IMR-90 (cell line): ENCODE measurements around the gene MRPL28. TPM values are rescaled to one million over a fixed set of nuclear protein-coding genes. Genes with fewer than 3 reads are reported as not detected.
A peak's percentile ranks its signal among the peaks of the same experiment; 100 is the strongest.

Experiments
- ATAC-seq: fragments of 200-7000 bp; cut with Tn5 transposase; 2 replicates; pipeline ENCODE4 v1.9.1; 2020; ENCODE audit warnings: low read depth, mild to moderate bottlenecking, moderate library complexity
- BruUV-seq: library from RNA; stranded (reverse); fragments of 400-500 nt; replicated peaks from 2 replicates; lab custom pipeline; 2021; lab: Mats Ljungman, UMichigan
- CTCF ChIA-PET: fragments of 300-600 bp; formaldehyde crosslinking; extraction: SDS; loops from one replicate; lab custom pipeline; 2021; ENCODE audit warnings: antibody characterized with exemption; lab: Yijun Ruan, JAX
- POLR2A ChIA-PET: fragments of 300-600 bp; sonication (Branson Sonifier 250); formaldehyde crosslinking; loops from one replicate; lab custom pipeline; 2022; ENCODE audit warnings: antibody characterized with exemption; ENCODE audit not compliant: unreplicated experiment; lab: Charles Lee
- DNase-seq: peaks from one replicate; pipeline ENCODE4 v3.0.0; 2013
- H2AFZ ChIP-seq: replicated peaks from 2 replicates; pipeline ENCODE3; 2013; ENCODE audit warnings: low read length, mild to moderate bottlenecking; ENCODE audit not compliant: poor library complexity
- H2AK5ac ChIP-seq: 2 replicates; pipeline ENCODE4 v1.6.1; 2013; ENCODE audit warnings: low read depth, low read length, inconsistent platforms
- H2AK9ac ChIP-seq: replicated peaks from 2 replicates; pipeline ENCODE3; 2013; ENCODE audit warnings: mild to moderate bottlenecking, low read depth, low read length, moderate library complexity; ENCODE audit not compliant: poor library complexity
- H2BK120ac ChIP-seq: 2 replicates; pipeline ENCODE4 v1.6.1; 2013; ENCODE audit warnings: low read depth, low read length, inconsistent platforms
- H2BK15ac ChIP-seq: 3 replicates; pipeline ENCODE4 v1.6.1; 2013; ENCODE audit warnings: low read depth, low read length, inconsistent platforms
- H2BK20ac ChIP-seq: 2 replicates; pipeline ENCODE4 v1.6.1; 2013; ENCODE audit warnings: low read depth, mild to moderate bottlenecking, inconsistent platforms, low read length, moderate library complexity
- H2BK5ac ChIP-seq: 2 replicates; pipeline ENCODE4 v1.6.1; 2013; ENCODE audit warnings: mild to moderate bottlenecking, low read depth, low read length, inconsistent platforms; ENCODE audit not compliant: poor library complexity, severe bottlenecking
- H3K14ac ChIP-seq: replicated peaks from 2 replicates; pipeline ENCODE4 v1.6.1; 2013; ENCODE audit warnings: low read depth, low read length, inconsistent platforms
- H3K18ac ChIP-seq: 2 replicates; pipeline ENCODE4 v1.6.1; 2013; ENCODE audit warnings: low read depth, low read length, control low read depth
- H3K23ac ChIP-seq: 2 replicates; pipeline ENCODE4 v1.6.1; 2013; ENCODE audit warnings: low read depth, low read length, inconsistent platforms
- H3K27ac ChIP-seq: 2 replicates; pipeline ENCODE4 v1.5.1; 2013; ENCODE audit warnings: mild to moderate bottlenecking, control low read depth, low read length; ENCODE audit not compliant: insufficient read depth
- H3K27me3 ChIP-seq: 2 replicates; pipeline ENCODE4 v1.6.1; 2013; ENCODE audit warnings: low read length; ENCODE audit not compliant: control insufficient read depth, insufficient read depth
- H3K36me3 ChIP-seq: 2 replicates; pipeline ENCODE4 v1.6.1; 2013; ENCODE audit warnings: low read length, mixed read lengths; ENCODE audit not compliant: control insufficient read depth, insufficient read depth
- H3K4ac ChIP-seq: 2 replicates; pipeline ENCODE4 v1.6.1; 2013; ENCODE audit warnings: low read depth, low read length, inconsistent platforms
- H3K4me1 ChIP-seq: 2 replicates; pipeline ENCODE4 v1.6.1; 2013; ENCODE audit warnings: low read length, mixed read lengths; ENCODE audit not compliant: control insufficient read depth, insufficient read depth
- H3K4me2 ChIP-seq: 2 replicates; pipeline ENCODE4 v1.6.1; 2013; ENCODE audit warnings: low read depth, mild to moderate bottlenecking, control low read depth, low read length, moderate library complexity
- H3K4me3 ChIP-seq: 2 replicates; pipeline ENCODE4 v1.5.1; 2013; ENCODE audit warnings: low read depth, mild to moderate bottlenecking, control low read depth, low read length, moderate library complexity; ENCODE audit not compliant: insufficient read depth
- H3K56ac ChIP-seq: 2 replicates; pipeline ENCODE4 v1.6.1; 2013; ENCODE audit warnings: low read length, inconsistent platforms; ENCODE audit not compliant: insufficient read depth; ENCODE audit errors: extremely low read depth
- H3K79me1 ChIP-seq, 2 experiments: 2 replicates each; pipeline ENCODE4 v1.6.1; 2013; ENCODE audit warnings: low read length in 2 of 2, inconsistent platforms in 1 of 2, low read depth in 1 of 2
- H3K9ac ChIP-seq: 2 replicates; pipeline ENCODE4 v1.6.1; 2013; ENCODE audit warnings: low read depth, low read length, control low read depth
- H3K9me1 ChIP-seq: 2 replicates; pipeline ENCODE4 v1.6.1; 2013; ENCODE audit warnings: low read length, inconsistent platforms; ENCODE audit not compliant: insufficient read depth
- H3K9me3 ChIP-seq: 2 replicates; pipeline ENCODE4 v1.6.1; 2013; ENCODE audit warnings: low read length; ENCODE audit not compliant: control insufficient read depth, insufficient read depth
- H4K20me1 ChIP-seq: 2 replicates; pipeline ENCODE4 v1.6.1; 2013; ENCODE audit warnings: low read length, inconsistent platforms; ENCODE audit not compliant: insufficient read depth
- H4K5ac ChIP-seq: 2 replicates; pipeline ENCODE4 v1.6.1; 2013; ENCODE audit warnings: mild to moderate bottlenecking, low read depth, low read length, control low read depth
- H4K8ac ChIP-seq, 2 experiments: 2 replicates each; pipeline ENCODE4 v1.6.1; 2013; ENCODE audit warnings: low read depth in 2 of 2, low read length in 2 of 2, control low read depth in 1 of 2, inconsistent platforms in 1 of 2
- H4K91ac ChIP-seq: 2 replicates; pipeline ENCODE4 v1.6.1; 2013; ENCODE audit warnings: low read depth, low read length, inconsistent platforms; ENCODE audit not compliant: insufficient read depth
- BHLHE40 ChIP-seq: fragments of 150-350 bp; IDR thresholded peaks from 2 replicates; pipeline ENCODE4 v1.6.1; 2016; ENCODE audit warnings: mild to moderate bottlenecking, low read depth, low read length
- CEBPB ChIP-seq: IDR thresholded peaks from 2 replicates; pipeline ENCODE4 v1.6.1; 2012; ENCODE audit warnings: low read depth, low read length, improper control_type of control experiment
- CHD1 ChIP-seq: IDR thresholded peaks from 2 replicates; pipeline ENCODE4 v1.6.1; 2012; ENCODE audit warnings: low read depth, low read length, improper control_type of control experiment
- FOS ChIP-seq: fragments of 150-350 bp; IDR thresholded peaks from 2 replicates; pipeline ENCODE4 v1.6.1; 2016; ENCODE audit warnings: low read depth, low read length
- MAFK ChIP-seq: IDR thresholded peaks from 2 replicates; pipeline ENCODE4 v1.6.1; 2012; ENCODE audit warnings: low read depth, low read length, improper control_type of control experiment
- MAZ ChIP-seq: IDR thresholded peaks from 2 replicates; pipeline ENCODE4 v1.6.1; 2012; ENCODE audit warnings: low read depth, mild to moderate bottlenecking, low read length, improper control_type of control experiment, moderate library complexity, borderline replicate concordance
- MXI1 ChIP-seq: IDR thresholded peaks from 2 replicates; pipeline ENCODE4 v1.6.1; 2012; ENCODE audit warnings: low read depth, mild to moderate bottlenecking, low read length, moderate library complexity, borderline replicate concordance
- NFE2L2 ChIP-seq: fragments of 150-350 bp; IDR thresholded peaks from 2 replicates; pipeline ENCODE4 v1.6.1; 2016; ENCODE audit warnings: low read depth, mild to moderate bottlenecking, low read length
- POLR2A ChIP-seq: IDR thresholded peaks from 2 replicates; pipeline ENCODE4 v1.6.1; 2012; ENCODE audit warnings: mild to moderate bottlenecking, low read depth, low read length
- RCOR1 ChIP-seq: IDR thresholded peaks from 2 replicates; pipeline ENCODE4 v1.6.1; 2012; ENCODE audit warnings: mild to moderate bottlenecking, low read length, improper control_type of control experiment; ENCODE audit not compliant: insufficient replicate concordance
- RFX5 ChIP-seq: IDR thresholded peaks from 2 replicates; pipeline ENCODE4 v1.8.0; 2012; ENCODE audit warnings: low read depth, mild to moderate bottlenecking, low read length, moderate library complexity
- SMC3 ChIP-seq: fragments of 150-350 bp; IDR thresholded peaks from 2 replicates; pipeline ENCODE4 v1.6.1; 2016; ENCODE audit warnings: low read depth, mild to moderate bottlenecking, antibody characterized with exemption, low read length, moderate library complexity
- WGBS, 2 experiments: methylation state at CpG; one replicate each; pipeline versions ENCODE4 v1.1.5 to v1.1.7; 2013; ENCODE audit warnings: missing lambda C conversion rate in 2 of 2; ENCODE audit not compliant: insufficient read length in 1 of 2; ENCODE audit errors: extremely low coverage in 2 of 2; 5-methylcytosine and 5-hydroxymethylcytosine counted together
- dilution Hi-C: fragments of 300-500 bp; cut with HindIII; formaldehyde crosslinking; loops from one replicate; pipeline ENCODE4 v1.14.3; 2018; ENCODE audit warnings: low sequenced_read_pairs; ENCODE audit not compliant: unreplicated experiment
- in situ Hi-C: fragments of 300-500 bp; cut with MboI; formaldehyde crosslinking; loops from 3 replicates; pipeline ENCODE4 v1.14.3; 2019; ENCODE audit warnings: low sequenced_read_pairs, inconsistent platforms, mixed read lengths
- intact Hi-C: fragments of 100-400 bp; cut with micrococcal nuclease; formaldehyde crosslinking; loops from 2 replicates; pipeline ENCODE4 v1.10.0; 2022
- polyA plus RNA-seq, 3 experiments: library from polyadenylated mRNA; depleted of rRNA; stranded (reverse); fragments of >200 nt; gene quantifications; 2 replicates each; pipeline ENCODE4 v1.2.3, GENCODE V29; 2012; ENCODE audit warnings: low replicate concordance in 1 of 3
- total RNA-seq: library from RNA; depleted of rRNA; stranded (reverse); fragments of >200 nt; gene quantifications from 2 replicates; pipeline ENCODE4 v1.2.3, GENCODE V29; 2012
- TF ChIP-seq, protein P1 (sequence below): conservative IDR thresholded peaks from 2 replicates; pipeline ENCODE4 v1.5.1; 2012; ENCODE audit warnings: mild to moderate bottlenecking, low read depth, low read length, improper control_type of control experiment
- TF ChIP-seq, protein P2 (sequence below): fragments of 150-350 bp; IDR thresholded peaks from 2 replicates; pipeline ENCODE4 v1.6.1; 2016; ENCODE audit warnings: low read depth, mild to moderate bottlenecking, low read length, moderate library complexity, borderline replicate concordance

MRPL28 gene
- total and polyA plus RNA-seq, 2 of the 4 experiments (the other 2 are of a cell fraction) = 104 to 181 TPM

DNA sequence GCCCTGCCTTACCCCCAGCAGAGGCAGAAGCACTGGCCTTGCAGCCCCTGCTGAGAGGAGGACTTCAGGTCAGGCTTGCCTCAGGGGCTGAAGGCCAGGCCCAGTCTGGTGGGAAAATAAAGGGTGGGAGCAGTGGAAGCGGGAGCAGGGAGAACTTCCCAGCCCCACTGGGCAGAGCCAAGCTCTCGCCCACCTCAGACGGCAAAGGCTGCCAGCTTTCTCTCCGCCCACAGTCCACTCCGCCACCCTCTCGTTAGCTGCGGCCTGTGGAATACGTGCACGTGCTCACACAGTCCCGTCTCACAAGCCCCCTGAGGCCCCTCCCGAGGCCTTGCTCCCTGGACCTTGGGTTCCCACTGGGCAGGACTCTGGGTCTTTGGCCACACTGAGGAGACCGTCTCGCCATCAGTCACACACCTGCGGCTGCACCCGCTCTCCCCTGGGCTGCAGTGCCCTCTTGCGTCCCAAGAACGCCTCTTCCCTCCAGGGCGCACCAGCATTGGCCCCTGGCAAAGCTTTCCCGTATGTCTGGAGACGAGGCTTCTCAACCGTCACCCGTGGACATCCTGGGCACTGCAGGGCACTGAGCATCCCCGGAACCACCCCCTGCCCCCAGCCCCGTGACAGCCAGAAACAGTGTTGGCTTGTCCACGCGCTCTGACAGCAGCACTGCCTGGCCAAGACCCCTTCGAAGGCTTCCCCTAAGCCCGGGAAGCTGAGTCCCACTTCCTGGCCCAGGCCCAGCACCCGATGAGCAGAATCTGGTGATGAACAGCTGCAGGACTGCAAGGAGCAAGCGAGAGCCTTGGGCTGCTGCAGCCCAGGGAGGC is 8.3 kb downstream of the MRPL28 start:
- Histone ChIP-seq H4K91ac (no peak overlapping the region), H2AFZ (peak overlapping the region; percentile 79), H3K14ac (no peak overlapping the region), H2BK15ac (no peak overlapping the region), H2BK20ac (no peak overlapping the region), H2AK9ac (peak overlapping the region; percentile 68), H3K4me3 (no peak overlapping the region), H3K79me1 (no peaks in the 10 kb centered on the region), H3K9ac (no peak overlapping the region), H4K5ac (no peak overlapping the region), H3K36me3 (peaks cover 8% of the 10 kb centered on the region), H2BK5ac (no peak overlapping the region), H3K18ac (no peak overlapping the region), H2AK5ac (no peak overlapping the region), H3K4me2 (no peak overlapping the region), H3K27me3 (no peaks in the 10 kb centered on the region), H3K27ac (no peak overlapping the region), H2BK120ac (no peak overlapping the region), H3K56ac (no peak overlapping the region), H3K4ac (no peak overlapping the region), H3K9me1 (no peaks in the 10 kb centered on the region), H4K20me1 (no peaks in the 10 kb centered on the region), H3K4me1 (no peaks in the 10 kb centered on the region), H3K23ac (no peak overlapping the region), H3K9me3 (no peaks in the 10 kb centered on the region), H4K8ac (no peak overlapping the region)
- POLR2A ChIA-PET = no interaction called here
- peak; percentile 61 for DNase-seq
- 34% methylated on average over 21 of the region's 30 CpGs; no CpG with 5 or more reads in 1 of the 2 experiments for WGBS, 2 experiments
- CTCF ChIA-PET = interaction anchor here (0.5 to 2.2 kb wide), 10 partner anchors 9 to 265 kb away, joined by 3 to 10 read pairs (median 4); partner anchors contain the start of genes DECR2 and MRPL28
- in situ Hi-C loops (no loop called here), intact Hi-C loops (no loop called here), dilution Hi-C loops (no loop called here)
- ATAC-seq = peak; percentile 84
- BruUV-seq = no TSS peak
- TF ChIP-seq, protein P1, sequence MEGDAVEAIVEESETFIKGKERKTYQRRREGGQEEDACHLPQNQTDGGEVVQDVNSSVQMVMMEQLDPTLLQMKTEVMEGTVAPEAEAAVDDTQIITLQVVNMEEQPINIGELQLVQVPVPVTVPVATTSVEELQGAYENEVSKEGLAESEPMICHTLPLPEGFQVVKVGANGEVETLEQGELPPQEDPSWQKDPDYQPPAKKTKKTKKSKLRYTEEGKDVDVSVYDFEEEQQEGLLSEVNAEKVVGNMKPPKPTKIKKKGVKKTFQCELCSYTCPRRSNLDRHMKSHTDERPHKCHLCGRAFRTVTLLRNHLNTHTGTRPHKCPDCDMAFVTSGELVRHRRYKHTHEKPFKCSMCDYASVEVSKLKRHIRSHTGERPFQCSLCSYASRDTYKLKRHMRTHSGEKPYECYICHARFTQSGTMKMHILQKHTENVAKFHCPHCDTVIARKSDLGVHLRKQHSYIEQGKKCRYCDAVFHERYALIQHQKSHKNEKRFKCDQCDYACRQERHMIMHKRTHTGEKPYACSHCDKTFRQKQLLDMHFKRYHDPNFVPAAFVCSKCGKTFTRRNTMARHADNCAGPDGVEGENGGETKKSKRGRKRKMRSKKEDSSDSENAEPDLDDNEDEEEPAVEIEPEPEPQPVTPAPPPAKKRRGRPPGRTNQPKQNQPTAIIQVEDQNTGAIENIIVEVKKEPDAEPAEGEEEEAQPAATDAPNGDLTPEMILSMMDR = peak; percentile 77
- no peak for TF ChIP-seq MAFK
- TF ChIP-seq MXI1 = no peak
- TF ChIP-seq RFX5 = no peak
- TF ChIP-seq RCOR1 = no peak
- peak; percentile 49 for TF ChIP-seq SMC3
- TF ChIP-seq BHLHE40 = no peak
- peak; percentile 32; the same call in 1 of the 2 replicates for TF ChIP-seq MAZ
- TF ChIP-seq CHD1 = no peak
- no peak for TF ChIP-seq NFE2L2
- TF ChIP-seq FOS = no peak
- no peak for TF ChIP-seq POLR2A
- no peak for TF ChIP-seq CEBPB
- TF ChIP-seq, protein P2, sequence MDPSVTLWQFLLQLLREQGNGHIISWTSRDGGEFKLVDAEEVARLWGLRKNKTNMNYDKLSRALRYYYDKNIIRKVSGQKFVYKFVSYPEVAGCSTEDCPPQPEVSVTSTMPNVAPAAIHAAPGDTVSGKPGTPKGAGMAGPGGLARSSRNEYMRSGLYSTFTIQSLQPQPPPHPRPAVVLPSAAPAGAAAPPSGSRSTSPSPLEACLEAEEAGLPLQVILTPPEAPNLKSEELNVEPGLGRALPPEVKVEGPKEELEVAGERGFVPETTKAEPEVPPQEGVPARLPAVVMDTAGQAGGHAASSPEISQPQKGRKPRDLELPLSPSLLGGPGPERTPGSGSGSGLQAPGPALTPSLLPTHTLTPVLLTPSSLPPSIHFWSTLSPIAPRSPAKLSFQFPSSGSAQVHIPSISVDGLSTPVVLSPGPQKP = no peak
